Measurements from ENCODE around the gene TENM4.

GRCh38 chr11:78784321-78785061, 656.3 kb downstream of the TENM4 start:
- TF ChIP-seq MYNN (tag by site-specific recombination; IDR thresholded peaks at IDR 0.05; ENCODE audit: borderline replicate concordance), result no peak
- no peak for TF ChIP-seq SETDB1 (IDR thresholded peaks at IDR 0.05; ENCODE audit: insufficient read length, low read length)
- TF ChIP-seq, protein P1, sequence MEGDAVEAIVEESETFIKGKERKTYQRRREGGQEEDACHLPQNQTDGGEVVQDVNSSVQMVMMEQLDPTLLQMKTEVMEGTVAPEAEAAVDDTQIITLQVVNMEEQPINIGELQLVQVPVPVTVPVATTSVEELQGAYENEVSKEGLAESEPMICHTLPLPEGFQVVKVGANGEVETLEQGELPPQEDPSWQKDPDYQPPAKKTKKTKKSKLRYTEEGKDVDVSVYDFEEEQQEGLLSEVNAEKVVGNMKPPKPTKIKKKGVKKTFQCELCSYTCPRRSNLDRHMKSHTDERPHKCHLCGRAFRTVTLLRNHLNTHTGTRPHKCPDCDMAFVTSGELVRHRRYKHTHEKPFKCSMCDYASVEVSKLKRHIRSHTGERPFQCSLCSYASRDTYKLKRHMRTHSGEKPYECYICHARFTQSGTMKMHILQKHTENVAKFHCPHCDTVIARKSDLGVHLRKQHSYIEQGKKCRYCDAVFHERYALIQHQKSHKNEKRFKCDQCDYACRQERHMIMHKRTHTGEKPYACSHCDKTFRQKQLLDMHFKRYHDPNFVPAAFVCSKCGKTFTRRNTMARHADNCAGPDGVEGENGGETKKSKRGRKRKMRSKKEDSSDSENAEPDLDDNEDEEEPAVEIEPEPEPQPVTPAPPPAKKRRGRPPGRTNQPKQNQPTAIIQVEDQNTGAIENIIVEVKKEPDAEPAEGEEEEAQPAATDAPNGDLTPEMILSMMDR (tag by site-specific recombination; IDR thresholded peaks at IDR 0.05), result no peak
